OCI-LY7 (cell line): ENCODE results near the gene TESMIN. TPM values are rescaled to one million over a fixed set of nuclear protein-coding genes. Genes with fewer than 3 reads are reported as not detected.

Experiments
- BruUV-seq: library from RNA; stranded (reverse); fragments of 400-500 nt; replicated peaks from 2 replicates; lab custom pipeline; 2021; lab: Mats Ljungman, UMichigan
- CTCF ChIA-PET: fragments of 300-600 bp; sonication (Branson Sonifier 250); formaldehyde crosslinking; loops from one replicate; lab custom pipeline; 2022; ENCODE audit warnings: antibody characterized with exemption; ENCODE audit not compliant: unreplicated experiment; lab: Charles Lee
- POLR2A ChIA-PET: fragments of 300-600 bp; sonication (Branson Sonifier 250); formaldehyde crosslinking; loops from one replicate; lab custom pipeline; 2022; ENCODE audit warnings: antibody characterized with exemption; lab: Charles Lee
- DNase-seq: peaks from one replicate; pipeline ENCODE4 v3.0.0-alpha.2; 2015; ENCODE audit warnings: low spot score
- H2AFZ ChIP-seq: fragments of 200-600 bp; sonication (generic), shearing (Covaris generic); 2 replicates; pipeline ENCODE4 v1.6.1; 2014; ENCODE audit warnings: mild to moderate bottlenecking, antibody characterized with exemption, low read length, moderate library complexity
- H3K27ac ChIP-seq: fragments of 200-600 bp; sonication (generic); 2 replicates; pipeline ENCODE4 v1.5.1; 2014; ENCODE audit warnings: mixed run types, low read depth, mild to moderate bottlenecking, moderate library complexity, low read length, inconsistent platforms; ENCODE audit not compliant: poor library complexity, severe bottlenecking
- H3K36me3 ChIP-seq: fragments of 200-600 bp; sonication (generic); 2 replicates; pipeline ENCODE4 v1.6.1; 2014; ENCODE audit warnings: mild to moderate bottlenecking, antibody characterized with exemption, low read length, moderate library complexity, mixed read lengths; ENCODE audit not compliant: insufficient read depth
- H3K4me1 ChIP-seq: fragments of 200-600 bp; sonication (generic); 2 replicates; pipeline ENCODE4 v1.5.1; 2014; ENCODE audit warnings: mild to moderate bottlenecking, low read length; ENCODE audit not compliant: insufficient read depth, poor library complexity, severe bottlenecking
- H3K4me2 ChIP-seq: fragments of 200-600 bp; sonication (generic); 2 replicates; pipeline ENCODE4 v1.6.1; 2014; ENCODE audit warnings: mild to moderate bottlenecking, low read length
- H3K4me3 ChIP-seq: fragments of 200-600 bp; sonication (generic); 2 replicates; pipeline ENCODE4 v1.5.1; 2014; ENCODE audit warnings: mild to moderate bottlenecking, low read depth, low read length; ENCODE audit not compliant: poor library complexity, severe bottlenecking
- H3K79me2 ChIP-seq: fragments of 200-600 bp; sonication (generic); 2 replicates; pipeline ENCODE4 v1.6.1; 2016; ENCODE audit warnings: low read depth, mild to moderate bottlenecking, low read length, moderate library complexity, mixed read lengths; ENCODE audit not compliant: insufficient read depth
- H3K9me2 ChIP-seq: fragments of 200-600 bp; sonication (generic); 2 replicates; pipeline ENCODE4 v1.6.1; 2016; ENCODE audit warnings: mild to moderate bottlenecking, low read length, mixed read lengths; ENCODE audit not compliant: insufficient read depth
- H3K9me3 ChIP-seq: fragments of 200-600 bp; sonication (generic); 2 replicates; pipeline ENCODE4 v1.6.1; 2014; ENCODE audit warnings: mild to moderate bottlenecking, mixed run types, low read length, mixed read lengths
- H4K20me1 ChIP-seq: fragments of 200-600 bp; sonication (generic); 2 replicates; pipeline ENCODE4 v1.6.1; 2014; ENCODE audit warnings: mild to moderate bottlenecking, antibody characterized with exemption, low read length, moderate library complexity, mixed read lengths; ENCODE audit not compliant: insufficient read depth
- EZH2phosphoT487 ChIP-seq: fragments of 200-600 bp; sonication (generic); IDR thresholded peaks from 2 replicates; pipeline ENCODE4 v1.6.1; 2018; ENCODE audit warnings: low read depth, borderline replicate concordance, mild to moderate bottlenecking, mixed run types, antibody characterized with exemption, low read length, moderate library complexity, mixed read lengths
- intact Hi-C: fragments of 100-400 bp; cut with micrococcal nuclease; formaldehyde crosslinking; loops from one replicate; pipeline ENCODE4 v1.10.0; 2022; ENCODE audit not compliant: unreplicated experiment
- total RNA-seq, 2 experiments: library from RNA; depleted of rRNA in 1 of 2; stranded (reverse); fragments of >200 nt in 1 of 2; shearing (Covaris generic) in 1 of 2; gene quantifications; 2 replicates each; pipeline ENCODE4 v1.2.3, GENCODE V29; 2014 to 2022
- TF ChIP-seq, protein P1 (sequence below): fragments of 200-600 bp; sonication (generic); conservative IDR thresholded peaks from 2 replicates; pipeline ENCODE4 v1.5.1; 2014; ENCODE audit warnings: mild to moderate bottlenecking, antibody characterized with exemption, low read length, moderate library complexity, mixed read lengths

The TESMIN gene
- total RNA-seq, 2 experiments from 2014 or later = 13.0 to 19.4 TPM

DNA sequence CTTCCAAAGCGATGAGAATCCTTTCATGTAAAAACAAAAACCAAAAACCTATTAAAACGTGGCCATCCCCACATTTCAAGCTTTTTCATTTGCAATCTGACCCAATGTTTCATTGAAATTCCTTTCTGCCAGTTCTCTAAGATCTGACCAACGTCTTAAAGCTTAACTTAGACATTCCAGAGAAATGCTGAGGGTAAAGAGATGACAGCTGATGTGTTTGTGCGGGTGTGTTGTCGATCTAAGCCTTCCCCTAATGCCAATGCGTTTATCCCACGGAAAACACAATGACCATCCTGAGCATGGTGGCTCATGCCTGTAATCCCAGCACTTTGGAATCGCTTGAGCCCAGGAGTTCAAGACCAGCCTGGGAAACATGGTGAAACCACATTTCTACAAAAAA is 6.4 kb upstream of the TESMIN start:
- no TSS peak for BruUV-seq
- ChIA-PET POLR2A (interaction anchor here (1.1 kb wide), 1 partner anchor 29 kb away, joined by 3 read pairs; no protein-coding TSS in a partner anchor), CTCF (no interaction called here)
- no peak overlapping the region for H3K27ac ChIP-seq
- TF ChIP-seq, protein P1, sequence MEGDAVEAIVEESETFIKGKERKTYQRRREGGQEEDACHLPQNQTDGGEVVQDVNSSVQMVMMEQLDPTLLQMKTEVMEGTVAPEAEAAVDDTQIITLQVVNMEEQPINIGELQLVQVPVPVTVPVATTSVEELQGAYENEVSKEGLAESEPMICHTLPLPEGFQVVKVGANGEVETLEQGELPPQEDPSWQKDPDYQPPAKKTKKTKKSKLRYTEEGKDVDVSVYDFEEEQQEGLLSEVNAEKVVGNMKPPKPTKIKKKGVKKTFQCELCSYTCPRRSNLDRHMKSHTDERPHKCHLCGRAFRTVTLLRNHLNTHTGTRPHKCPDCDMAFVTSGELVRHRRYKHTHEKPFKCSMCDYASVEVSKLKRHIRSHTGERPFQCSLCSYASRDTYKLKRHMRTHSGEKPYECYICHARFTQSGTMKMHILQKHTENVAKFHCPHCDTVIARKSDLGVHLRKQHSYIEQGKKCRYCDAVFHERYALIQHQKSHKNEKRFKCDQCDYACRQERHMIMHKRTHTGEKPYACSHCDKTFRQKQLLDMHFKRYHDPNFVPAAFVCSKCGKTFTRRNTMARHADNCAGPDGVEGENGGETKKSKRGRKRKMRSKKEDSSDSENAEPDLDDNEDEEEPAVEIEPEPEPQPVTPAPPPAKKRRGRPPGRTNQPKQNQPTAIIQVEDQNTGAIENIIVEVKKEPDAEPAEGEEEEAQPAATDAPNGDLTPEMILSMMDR = no peak
- TF ChIP-seq EZH2phosphoT487 = no peak
- H3K4me2 ChIP-seq = no peak overlapping the region
- H4K20me1 ChIP-seq = no peaks in the 10 kb centered on the region
- no peaks in the 10 kb centered on the region for H3K9me2 ChIP-seq
- H2AFZ ChIP-seq = no peak overlapping the region
- intact Hi-C loops = no loop called here
- H3K4me1 ChIP-seq = no peaks in the 10 kb centered on the region
- H3K4me3 ChIP-seq = no peak overlapping the region
- DNase-seq = no peak
- no peaks in the 10 kb centered on the region for H3K36me3 ChIP-seq
- H3K9me3 ChIP-seq = no peaks in the 10 kb centered on the region
- H3K79me2 ChIP-seq = no peaks in the 10 kb centered on the region

GRCh38 chr11:68756171-68756766 is 4.9 kb upstream of the TESMIN start:
- Histone ChIP-seq H4K20me1 (no peaks in the 10 kb centered on the region), H3K4me1 (no peaks in the 10 kb centered on the region), H3K4me3 (no peak overlapping the region), H3K36me3 (no peaks in the 10 kb centered on the region), H3K9me3 (no peaks in the 10 kb centered on the region), H3K9me2 (no peaks in the 10 kb centered on the region), H3K4me2 (no peak overlapping the region), H2AFZ (no peak overlapping the region), H3K27ac (no peak overlapping the region), H3K79me2 (no peaks in the 10 kb centered on the region)
- CTCF ChIA-PET = no interaction called here
- no TSS peak for BruUV-seq
- intact Hi-C loops = no loop called here
- TF ChIP-seq EZH2phosphoT487 = no peak
- TF ChIP-seq, protein P1 = no peak
- no peak for DNase-seq
- POLR2A ChIA-PET = interaction anchor here (0.7 kb wide), 1 partner anchor 8 kb away, joined by 5 read pairs; no protein-coding TSS in a partner anchor

DNA sequence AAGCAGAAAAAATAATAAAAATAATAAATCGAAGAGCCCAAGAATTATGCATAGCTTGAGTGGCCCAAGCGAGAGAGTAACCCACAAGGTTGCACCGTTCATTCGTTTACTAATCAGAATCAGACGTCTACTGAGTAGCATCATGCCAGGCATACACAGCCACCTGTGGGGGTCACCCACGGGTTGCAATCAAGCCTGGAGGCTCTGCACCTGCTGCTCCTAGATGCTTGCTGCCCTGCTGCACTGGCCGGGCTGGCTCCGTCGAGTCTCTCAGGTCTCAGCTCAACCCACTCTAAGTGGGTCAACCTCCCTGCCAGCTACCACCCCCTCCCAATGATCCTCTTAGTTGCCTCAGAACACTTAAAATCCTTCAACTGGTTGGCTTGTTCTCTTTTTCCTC is 2.0 kb upstream of the TESMIN start:
- Histone ChIP-seq H3K79me2 (no peaks in the 10 kb centered on the region), H3K4me2 (no peak overlapping the region), H3K4me3 (no peak overlapping the region), H4K20me1 (no peaks in the 10 kb centered on the region), H3K27ac (no peak overlapping the region), H3K9me2 (no peaks in the 10 kb centered on the region), H3K4me1 (no peaks in the 10 kb centered on the region), H3K9me3 (no peaks in the 10 kb centered on the region), H3K36me3 (no peaks in the 10 kb centered on the region; the same call in 1 of the 2 replicates), H2AFZ (no peak overlapping the region)
- ChIA-PET POLR2A (no interaction called here), CTCF (no interaction called here)
- TF ChIP-seq EZH2phosphoT487 = no peak
- TF ChIP-seq, protein P1 = peak; percentile 50; the same call in 1 of the 2 replicates
- BruUV-seq = no TSS peak
- intact Hi-C loops = loop anchor here (5.0 kb wide), 1 partner anchor 89 kb away; the partner anchor contains the start of gene CPT1A
- DNase-seq = peak; percentile 39
